Upper lobe of left lung (tissue), 4 donors: ENCODE results near the gene SPP2.

ENCODE experiments used
- POLR2A ChIP-seq, 4 donors: fragments of 450-650 bp; IDR thresholded peaks; one replicate each; pipeline ENCODE4 v1.5.1; 2016 to 2017; ENCODE audit warnings: antibody characterized with exemption in 4 of 4, mild to moderate bottlenecking in 2 of 4
- TF ChIP-seq, protein P1 (sequence below), 6 experiments: fragments of 450-650 bp in 4 of 6; fragments of 200-600 bp in 2 of 6; sonication (generic) in 2 of 6; IDR thresholded peaks; one replicate each; pipeline ENCODE4 v1.5.1; 2016 to 2019; ENCODE audit warnings: antibody characterized with exemption in 6 of 6

DNA sequence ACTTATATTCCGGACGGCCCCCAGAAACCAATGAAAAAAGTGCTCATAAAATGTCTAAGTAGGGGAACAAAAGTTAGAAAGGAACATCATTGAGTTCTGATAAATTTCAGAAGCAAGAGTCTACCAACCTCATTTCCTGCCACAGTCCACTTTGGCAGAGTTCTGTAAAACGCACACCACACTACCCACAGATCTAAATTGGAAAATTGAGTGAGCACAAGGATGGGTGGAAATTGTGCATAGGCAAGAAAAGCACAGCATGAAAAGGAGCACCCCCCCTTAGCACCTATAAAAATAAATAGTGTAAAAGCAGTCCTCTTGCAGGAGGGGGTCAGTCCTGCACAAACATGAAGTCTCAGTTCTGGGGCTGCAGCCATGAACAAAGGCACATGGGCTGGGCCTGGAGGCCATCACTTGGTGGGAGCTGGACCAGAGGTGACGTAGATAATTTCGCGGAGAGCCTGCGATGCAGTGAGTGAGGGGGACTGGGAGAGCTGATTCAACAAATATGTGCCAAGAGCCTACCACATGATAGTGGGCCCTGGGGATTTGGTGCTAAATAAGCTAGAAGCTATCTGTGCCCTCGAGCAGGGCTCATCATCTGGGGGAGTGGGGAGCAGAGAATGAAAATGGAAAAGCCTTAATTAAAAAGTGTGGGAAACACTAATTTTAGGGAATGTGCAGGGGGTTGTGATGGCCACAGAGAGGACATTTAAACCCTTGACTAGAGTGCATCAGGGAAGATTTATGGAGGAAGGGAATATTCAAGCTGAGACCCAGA is 48.9 kb upstream of the SPP2 start:
- no peak for TF ChIP-seq POLR2A (IDR thresholded peaks at IDR 0.05)
- TF ChIP-seq, protein P1, sequence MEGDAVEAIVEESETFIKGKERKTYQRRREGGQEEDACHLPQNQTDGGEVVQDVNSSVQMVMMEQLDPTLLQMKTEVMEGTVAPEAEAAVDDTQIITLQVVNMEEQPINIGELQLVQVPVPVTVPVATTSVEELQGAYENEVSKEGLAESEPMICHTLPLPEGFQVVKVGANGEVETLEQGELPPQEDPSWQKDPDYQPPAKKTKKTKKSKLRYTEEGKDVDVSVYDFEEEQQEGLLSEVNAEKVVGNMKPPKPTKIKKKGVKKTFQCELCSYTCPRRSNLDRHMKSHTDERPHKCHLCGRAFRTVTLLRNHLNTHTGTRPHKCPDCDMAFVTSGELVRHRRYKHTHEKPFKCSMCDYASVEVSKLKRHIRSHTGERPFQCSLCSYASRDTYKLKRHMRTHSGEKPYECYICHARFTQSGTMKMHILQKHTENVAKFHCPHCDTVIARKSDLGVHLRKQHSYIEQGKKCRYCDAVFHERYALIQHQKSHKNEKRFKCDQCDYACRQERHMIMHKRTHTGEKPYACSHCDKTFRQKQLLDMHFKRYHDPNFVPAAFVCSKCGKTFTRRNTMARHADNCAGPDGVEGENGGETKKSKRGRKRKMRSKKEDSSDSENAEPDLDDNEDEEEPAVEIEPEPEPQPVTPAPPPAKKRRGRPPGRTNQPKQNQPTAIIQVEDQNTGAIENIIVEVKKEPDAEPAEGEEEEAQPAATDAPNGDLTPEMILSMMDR (IDR thresholded peaks at IDR 0.05): no peak
